H1 (cell line): ENCODE results near the gene KCNJ12.

Experiments
- EP300 ChIP-seq, 2 experiments: IDR thresholded peaks; 1 replicate in 1 of 2; 2 replicates in 1 of 2; pipeline ENCODE4 v1.6.1; 2011 to 2012; ENCODE audit warnings: low read depth in 2 of 2, low read length in 2 of 2, mild to moderate bottlenecking in 2 of 2, borderline replicate concordance in 1 of 2, inconsistent platforms in 1 of 2, moderate library complexity in 1 of 2
- JUN ChIP-seq: IDR thresholded peaks from 2 replicates; pipeline ENCODE4 v1.6.1; 2011; ENCODE audit warnings: low read depth, mild to moderate bottlenecking, improper control_type of control experiment, low read length
- KDM5A ChIP-seq: fragments of 200-600 bp; IDR thresholded peaks from 2 replicates; pipeline ENCODE4 v1.7.1; 2012; ENCODE audit warnings: mild to moderate bottlenecking, low read length, inconsistent platforms, mixed read lengths
- POLR2A ChIP-seq, 2 experiments: IDR thresholded peaks; 1 replicate in 1 of 2; 2 replicates in 1 of 2; pipeline ENCODE4 v1.6.1; 2011; ENCODE audit warnings: low read depth in 2 of 2, low read length in 2 of 2, mild to moderate bottlenecking in 2 of 2; ENCODE audit errors: control extremely low read depth in 1 of 2
- RBBP5 ChIP-seq: IDR thresholded peaks from 2 replicates; pipeline ENCODE4 v1.7.1; 2012; ENCODE audit warnings: low read depth, mild to moderate bottlenecking, inconsistent platforms, low read length, moderate library complexity, borderline replicate concordance
- SIN3A ChIP-seq, 2 experiments: IDR thresholded peaks in 1 of 2; conservative IDR thresholded peaks in 1 of 2; 2 replicates each; pipeline ENCODE4 v1.6.1; 2011 to 2012; ENCODE audit warnings: low read length in 2 of 2, improper control_type of control experiment in 1 of 2, low read depth in 1 of 2, mild to moderate bottlenecking in 1 of 2
- TF ChIP-seq, protein P1 (sequence below), 3 experiments: IDR thresholded peaks; 1 replicate in 2 of 3; 2 replicates in 1 of 3; pipeline versions ENCODE4 v1.5.1 to v1.6.1; 2011; ENCODE audit warnings: low read length in 3 of 3, mild to moderate bottlenecking in 3 of 3, inconsistent platforms in 2 of 3, low read depth in 1 of 3, moderate library complexity in 1 of 3; ENCODE audit not compliant: insufficient read depth in 1 of 3; ENCODE audit errors: control extremely low read depth in 1 of 3

DNA sequence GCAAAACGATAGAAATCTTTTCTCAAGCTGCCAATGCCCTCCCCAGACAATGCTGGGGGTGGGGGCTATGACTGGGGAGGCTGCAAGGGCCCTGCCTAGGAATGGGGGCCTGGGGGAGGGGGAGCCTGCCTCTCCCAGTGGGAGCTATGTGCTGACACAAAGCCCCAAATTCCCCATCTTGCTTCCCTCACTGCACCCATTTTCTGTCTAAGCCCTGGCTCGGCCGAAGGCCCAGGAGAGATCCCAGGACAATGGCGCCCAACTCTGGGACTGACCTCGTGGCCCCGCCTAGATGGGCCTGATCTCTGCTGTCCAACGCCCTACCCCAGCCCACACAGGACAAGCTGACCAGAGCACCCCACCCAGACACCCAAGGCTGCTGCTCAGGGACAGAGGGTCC, 11.1 kb upstream of the KCNJ12 start:
- TF ChIP-seq RBBP5: no peak
- TF ChIP-seq POLR2A (IDR thresholded peaks at IDR 0.05; ENCODE audit: control extremely low read depth in 1 of 2, low read depth in 2 of 2, low read length in 2 of 2): no peak
- no peak for TF ChIP-seq SIN3A (conservative IDR thresholded peaks at IDR 0.05 in 1 of 2, IDR thresholded peaks at IDR 0.05 in 1 of 2; ENCODE audit: low read depth in 1 of 2, low read length in 2 of 2)
- TF ChIP-seq, protein P1, sequence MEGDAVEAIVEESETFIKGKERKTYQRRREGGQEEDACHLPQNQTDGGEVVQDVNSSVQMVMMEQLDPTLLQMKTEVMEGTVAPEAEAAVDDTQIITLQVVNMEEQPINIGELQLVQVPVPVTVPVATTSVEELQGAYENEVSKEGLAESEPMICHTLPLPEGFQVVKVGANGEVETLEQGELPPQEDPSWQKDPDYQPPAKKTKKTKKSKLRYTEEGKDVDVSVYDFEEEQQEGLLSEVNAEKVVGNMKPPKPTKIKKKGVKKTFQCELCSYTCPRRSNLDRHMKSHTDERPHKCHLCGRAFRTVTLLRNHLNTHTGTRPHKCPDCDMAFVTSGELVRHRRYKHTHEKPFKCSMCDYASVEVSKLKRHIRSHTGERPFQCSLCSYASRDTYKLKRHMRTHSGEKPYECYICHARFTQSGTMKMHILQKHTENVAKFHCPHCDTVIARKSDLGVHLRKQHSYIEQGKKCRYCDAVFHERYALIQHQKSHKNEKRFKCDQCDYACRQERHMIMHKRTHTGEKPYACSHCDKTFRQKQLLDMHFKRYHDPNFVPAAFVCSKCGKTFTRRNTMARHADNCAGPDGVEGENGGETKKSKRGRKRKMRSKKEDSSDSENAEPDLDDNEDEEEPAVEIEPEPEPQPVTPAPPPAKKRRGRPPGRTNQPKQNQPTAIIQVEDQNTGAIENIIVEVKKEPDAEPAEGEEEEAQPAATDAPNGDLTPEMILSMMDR (IDR thresholded peaks at IDR 0.05; ENCODE audit: control extremely low read depth in 1 of 3, insufficient read depth in 1 of 3, low read depth in 1 of 3, low read length in 3 of 3): no peak
- TF ChIP-seq JUN: no peak
- no peak for TF ChIP-seq KDM5A
- TF ChIP-seq EP300 (IDR thresholded peaks at IDR 0.05; ENCODE audit: borderline replicate concordance in 1 of 2, low read depth in 2 of 2, low read length in 2 of 2): no peak
